Mucosa of stomach (tissue), 1 donor: ENCODE data around the gene DDOST.
"Not testable (repeated sequence)": the region's sequence is repeated elsewhere in the genome, so short reads cannot be mapped to it uniquely, and the experiment has no call there.

Experiments
- H3K27me3 ChIP-seq: one replicate; pipeline ENCODE4 v1.7.0; 2013; ENCODE audit warnings: mild to moderate bottlenecking, low read length; ENCODE audit not compliant: control insufficient read depth, insufficient read depth
- H3K36me3 ChIP-seq: one replicate; pipeline ENCODE4 v1.7.0; 2013; ENCODE audit warnings: low read length; ENCODE audit not compliant: control insufficient read depth, insufficient read depth
- H3K4me1 ChIP-seq: one replicate; pipeline ENCODE4 v1.7.0; 2013; ENCODE audit warnings: mild to moderate bottlenecking, low read length; ENCODE audit not compliant: control insufficient read depth, insufficient read depth
- H3K4me3 ChIP-seq: one replicate; pipeline ENCODE4 v1.7.0; 2013; ENCODE audit warnings: low read length
- H3K9ac ChIP-seq: one replicate; pipeline ENCODE4 v1.7.0; 2013; ENCODE audit warnings: mild to moderate bottlenecking, low read length, moderate library complexity
- H3K9me3 ChIP-seq: one replicate; pipeline ENCODE4 v1.7.0; 2013; ENCODE audit warnings: mild to moderate bottlenecking, low read length, moderate library complexity; ENCODE audit not compliant: control insufficient read depth
- donor health status: Pancreatic carcinoma.

Gene DDOST

DNA sequence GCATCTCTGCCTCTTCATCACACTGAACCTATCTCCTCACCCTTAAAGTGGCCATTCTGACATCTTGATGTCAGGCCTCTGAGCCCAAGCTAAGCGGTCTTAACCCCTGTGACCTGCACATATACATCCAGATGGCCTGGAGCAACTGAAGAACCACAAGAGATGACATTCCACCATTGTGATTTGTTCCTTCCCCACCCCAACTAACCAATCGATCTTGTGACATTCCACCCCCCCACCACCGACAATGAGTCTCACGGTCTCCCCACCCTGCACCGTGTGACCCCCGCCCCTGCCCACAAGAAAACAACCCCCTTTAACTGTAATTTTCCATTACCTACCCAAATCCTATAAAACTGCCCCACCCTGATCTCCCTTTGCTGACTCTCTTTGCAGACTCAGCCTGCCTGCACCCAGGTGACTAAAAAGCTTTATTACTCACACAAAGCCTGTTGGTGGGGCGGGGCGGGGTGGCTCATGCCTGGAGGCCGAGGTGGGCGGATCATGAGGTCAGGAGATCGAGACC, 48.9 kb downstream of the DDOST start:
- no peak overlapping the region for H3K4me3 ChIP-seq
- H3K4me1 ChIP-seq, result peaks cover 11% of the 10 kb centered on the region
- no peaks in the 10 kb centered on the region for H3K36me3 ChIP-seq
- no peaks in the 10 kb centered on the region for H3K9me3 ChIP-seq
- peaks cover 3% of the 10 kb centered on the region for H3K27me3 ChIP-seq
- no peak overlapping the region for H3K9ac ChIP-seq

DNA sequence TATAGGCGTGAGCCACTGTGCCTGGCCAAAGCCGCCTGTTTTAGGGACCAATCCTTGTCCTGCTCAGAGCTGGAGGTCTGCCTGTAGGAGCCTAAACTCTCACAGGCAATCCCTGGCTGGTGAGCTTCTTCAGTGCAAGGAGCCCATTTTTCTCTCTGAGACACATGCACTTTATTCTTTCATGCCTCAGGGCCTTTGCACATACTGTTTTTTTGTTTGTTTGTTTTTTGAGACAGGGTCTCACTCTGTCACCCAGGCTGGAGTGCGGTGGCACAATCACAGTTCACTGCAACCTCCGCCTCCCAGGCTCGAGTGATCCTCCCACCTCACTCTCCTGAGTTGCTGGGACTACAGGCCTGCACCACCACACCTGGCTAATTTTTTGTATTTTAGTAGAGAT, 49.5 kb downstream of the DDOST start:
- H3K27me3 ChIP-seq, result peaks cover 3% of the 10 kb centered on the region
- H3K36me3 ChIP-seq, result no peaks in the 10 kb centered on the region
- no peak overlapping the region for H3K9ac ChIP-seq
- H3K9me3 ChIP-seq, result no peaks in the 10 kb centered on the region
- no peak overlapping the region for H3K4me3 ChIP-seq
- H3K4me1 ChIP-seq, result peaks cover 11% of the 10 kb centered on the region

DNA sequence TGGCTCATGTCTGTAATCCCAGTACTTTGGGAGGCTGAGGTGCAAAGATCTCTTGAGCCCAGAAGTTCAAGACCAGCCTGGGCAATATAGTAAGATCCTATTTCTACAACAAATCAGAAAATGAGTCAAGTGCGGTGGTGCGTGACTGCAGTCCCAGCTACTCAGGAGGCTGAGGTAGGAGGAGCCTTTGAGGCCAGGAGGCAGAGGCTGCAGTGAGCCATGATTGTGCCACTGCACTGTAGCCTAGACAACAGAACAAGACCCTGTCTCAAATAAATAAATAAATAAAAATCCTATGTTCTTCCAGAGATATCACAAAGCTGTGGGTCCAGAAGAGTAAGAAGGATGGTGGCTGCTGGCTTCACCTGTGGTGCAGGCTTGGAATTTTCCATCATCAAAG, 50.2 kb downstream of the DDOST start:
- Histone ChIP-seq H3K9me3 (no peaks in the 10 kb centered on the region), H3K36me3 (no peaks in the 10 kb centered on the region), H3K9ac (no peak overlapping the region), H3K4me3 (no peak overlapping the region), H3K27me3 (peaks cover 3% of the 10 kb centered on the region), H3K4me1 (peaks cover 11% of the 10 kb centered on the region)

DNA sequence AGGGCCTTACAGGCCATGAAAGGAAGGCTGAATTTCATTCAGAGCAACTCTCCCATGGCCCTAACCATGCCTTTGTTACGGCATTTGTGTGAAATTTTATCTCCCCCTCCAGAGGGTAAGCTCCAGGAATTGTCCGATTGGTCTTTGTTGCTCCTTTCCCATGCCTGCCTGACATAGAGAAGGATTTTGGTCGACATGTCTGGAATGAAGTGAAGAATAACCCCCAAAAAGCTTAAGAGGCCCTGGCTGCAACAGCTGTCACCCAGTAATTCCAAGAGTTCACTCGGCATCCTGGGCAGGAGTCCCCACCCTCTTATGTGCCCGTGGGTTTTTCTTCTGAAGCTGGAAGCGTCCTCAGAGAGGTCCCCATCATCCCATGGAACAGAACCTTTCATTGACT, 51.6 kb downstream of the DDOST start:
- Histone ChIP-seq H3K36me3 (no peaks in the 10 kb centered on the region), H3K27me3 (peaks cover 3% of the 10 kb centered on the region)

DNA sequence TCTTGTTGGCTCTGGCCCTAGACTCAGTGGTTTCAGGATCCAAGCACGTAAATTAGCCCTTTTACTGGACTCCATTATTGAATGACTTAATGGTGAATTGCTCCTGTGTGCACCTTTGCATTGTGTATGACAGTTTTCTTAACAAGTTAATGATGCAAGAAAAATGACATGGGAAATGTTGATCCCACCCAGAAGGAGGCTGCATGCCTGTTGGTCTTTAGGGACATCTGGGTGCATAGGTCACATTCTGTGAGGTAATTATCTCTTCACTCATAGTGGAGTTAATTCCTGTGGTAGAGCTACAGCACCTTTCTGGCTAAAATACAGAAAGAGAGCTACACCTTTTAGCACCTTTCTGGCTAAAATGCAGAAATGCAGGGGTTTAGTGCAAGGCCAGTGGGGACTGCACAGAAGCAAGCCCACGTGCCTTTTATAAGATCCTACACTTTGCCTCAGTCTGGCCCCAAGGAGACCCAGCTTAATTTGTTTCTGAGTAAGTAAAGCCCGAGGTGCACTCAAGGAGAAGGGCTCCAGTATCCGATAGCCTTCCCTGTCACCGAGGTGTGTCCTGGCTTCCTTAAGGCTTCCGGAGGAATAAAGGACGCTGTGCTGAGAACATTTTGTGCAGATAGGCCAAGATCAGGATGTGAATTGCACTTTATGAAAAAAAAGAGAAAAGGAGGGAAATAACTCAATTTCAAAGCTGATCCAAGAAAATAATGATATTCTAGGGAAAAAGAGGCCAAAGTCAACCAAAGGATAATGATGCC, 54.2 kb downstream of the DDOST start:
- not testable (repeated sequence) for H3K9me3 ChIP-seq, H3K27me3 ChIP-seq, H3K9ac ChIP-seq, H3K4me1 ChIP-seq, H3K4me3 ChIP-seq, H3K36me3 ChIP-seq

More for the DNA sequence above, 51.6 kb downstream of the DDOST start:
- no peak overlapping the region for H3K9ac ChIP-seq
- no peaks in the 10 kb centered on the region for H3K9me3 ChIP-seq
- H3K4me1 ChIP-seq, result peaks cover 11% of the 10 kb centered on the region
- H3K4me3 ChIP-seq, result no peak overlapping the region

DNA sequence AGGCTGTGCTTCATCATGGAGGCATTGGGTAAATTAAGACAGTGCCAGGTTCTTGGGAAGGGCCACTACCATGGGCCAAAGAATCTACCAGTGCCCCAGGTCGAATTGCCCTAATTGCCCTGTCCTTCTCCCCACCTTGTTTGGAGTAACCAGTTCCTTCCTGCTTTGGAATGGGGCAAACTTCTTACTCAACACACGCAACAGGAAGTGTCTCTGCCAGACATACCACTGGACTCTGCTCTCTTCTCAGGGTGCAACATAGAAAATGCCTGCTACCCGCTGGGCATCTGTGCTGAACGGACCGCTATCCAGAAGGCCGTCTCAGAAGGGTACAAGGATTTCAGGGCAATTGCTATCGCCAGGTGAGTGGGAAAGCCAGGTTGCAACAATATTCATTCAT, 56.5 kb downstream of the DDOST start:
- Histone ChIP-seq H3K9me3 (no peaks in the 10 kb centered on the region), H3K4me1 (no peaks in the 10 kb centered on the region), H3K4me3 (no peak overlapping the region), H3K27me3 (peaks cover 6% of the 10 kb centered on the region), H3K36me3 (no peaks in the 10 kb centered on the region), H3K9ac (no peak overlapping the region)

DNA sequence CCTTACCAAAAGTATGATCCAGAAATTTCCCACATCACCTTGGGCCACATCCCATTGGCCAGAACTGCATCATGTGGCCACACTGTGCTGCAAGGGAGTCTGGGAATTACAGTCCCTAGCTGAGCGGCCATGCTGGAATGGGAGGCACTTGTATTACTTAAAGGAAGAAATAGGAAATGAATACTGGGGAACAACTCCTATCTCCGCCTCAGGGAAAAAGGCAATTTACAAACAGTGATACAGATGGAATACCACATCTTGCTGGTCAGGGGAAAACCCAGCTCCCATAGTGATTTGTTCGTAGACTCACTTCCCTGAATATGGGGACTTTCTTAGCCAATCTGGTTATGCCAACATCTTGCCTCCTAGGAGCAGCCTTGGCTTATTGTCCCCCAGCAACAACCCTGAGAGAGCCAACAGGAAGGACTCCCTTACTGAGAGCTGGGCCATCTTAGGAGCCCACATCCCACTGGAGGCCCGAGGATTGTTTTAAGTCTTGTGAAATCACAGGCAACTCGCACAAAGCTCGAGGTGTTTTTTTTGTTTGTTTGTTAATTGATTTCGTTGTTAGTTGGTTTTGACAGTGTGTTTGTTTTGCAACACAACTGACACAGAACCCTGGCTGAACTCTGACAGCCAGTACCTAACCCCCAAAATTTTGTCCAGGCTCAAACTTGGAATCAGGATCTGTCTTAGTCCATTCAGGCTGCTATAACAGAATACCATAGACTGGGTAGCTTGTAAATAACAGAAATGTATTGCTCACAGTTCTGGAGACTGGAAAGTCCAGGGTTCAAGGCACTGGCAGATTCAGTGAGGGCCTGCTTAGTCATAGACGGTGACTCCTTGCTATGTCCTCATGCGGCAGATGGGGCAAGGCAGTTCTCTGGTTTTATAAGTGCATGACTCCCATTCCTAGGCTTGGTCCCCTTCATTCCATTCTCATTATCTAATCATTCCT, 57.4 kb downstream of the DDOST start:
- peaks cover 6% of the 10 kb centered on the region for H3K27me3 ChIP-seq
- no peak overlapping the region for H3K4me3 ChIP-seq
- no peaks in the 10 kb centered on the region for H3K36me3 ChIP-seq
- H3K4me1 ChIP-seq, result no peaks in the 10 kb centered on the region
- H3K9ac ChIP-seq, result no peak overlapping the region
- no peaks in the 10 kb centered on the region for H3K9me3 ChIP-seq

DNA sequence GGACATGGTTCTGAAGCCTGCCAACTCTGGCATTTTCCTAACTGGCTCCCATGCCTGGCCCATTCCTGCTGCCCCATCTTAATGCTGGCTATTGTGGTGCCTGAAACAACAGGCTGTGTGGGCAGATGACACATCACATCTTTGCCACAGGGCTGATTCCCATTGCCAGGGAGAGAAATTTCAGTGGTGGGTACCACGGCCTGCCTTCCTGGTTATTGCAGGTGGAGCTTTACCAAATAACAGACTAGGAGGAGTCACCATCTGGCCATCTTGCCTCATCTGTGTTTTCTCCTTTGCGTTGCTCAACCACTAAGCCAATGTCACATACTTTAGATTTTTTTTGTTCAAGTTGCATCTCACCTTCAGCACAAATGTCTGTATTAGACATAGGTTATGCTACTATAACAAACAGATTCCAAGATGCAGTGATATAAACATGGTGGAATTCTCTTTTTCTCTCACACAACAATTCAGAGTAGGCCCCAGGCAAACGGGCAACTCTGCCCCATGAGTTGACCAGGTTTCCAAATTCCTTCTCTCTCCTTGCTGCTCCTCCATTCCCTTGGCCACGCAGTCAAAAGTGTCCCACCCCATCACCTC, 58.2 kb downstream of the DDOST start:
- Histone ChIP-seq H3K9ac (no peak overlapping the region), H3K9me3 (no peaks in the 10 kb centered on the region), H3K36me3 (no peaks in the 10 kb centered on the region), H3K27me3 (peaks cover 5% of the 10 kb centered on the region), H3K4me3 (no peak overlapping the region), H3K4me1 (no peaks in the 10 kb centered on the region)
